HCT116 (cell line): ENCODE data around the gene BRMS1. TPM values are rescaled to one million over a fixed set of nuclear protein-coding genes. Genes with fewer than 3 reads are reported as not detected.

Experiments used
- ATAC-seq: fragments of 200-7000 bp; cut with Tn5 transposase; 2 replicates; pipeline ENCODE4 v1.9.1; 2020; ENCODE audit warnings: mild to moderate bottlenecking, moderate library complexity
- BruUV-seq: library from RNA; stranded (reverse); fragments of 400-500 nt; replicated peaks from 2 replicates; lab custom pipeline; 2021; lab: Mats Ljungman, UMichigan
- CTCF ChIA-PET: fragments of 300-600 bp; sonication (Branson Sonifier 250); formaldehyde crosslinking; loops from one replicate; lab custom pipeline; 2021; ENCODE audit warnings: antibody characterized with exemption; lab: Charles Lee
- POLR2A ChIA-PET: fragments of 300-600, 350-600 bp; sonication (Branson Sonifier 250); formaldehyde crosslinking; loops from one replicate; lab custom pipeline; 2021; ENCODE audit warnings: antibody characterized with exemption; lab: Charles Lee
- RAD21 ChIA-PET, 2 experiments: fragments of 300-600 bp; sonication (Branson Sonifier 250); formaldehyde crosslinking; loops; one replicate each; lab custom pipeline; 2023; ENCODE audit warnings: low total read pairs in 2 of 2; ENCODE audit not compliant: uncharacterized antibody in 2 of 2, unreplicated experiment in 2 of 2, low non-redundant PET in 1 of 2; lab: Charles Lee
- DNase-seq: peaks from one replicate; pipeline ENCODE4 v3.0.0-alpha.2; 2010; ENCODE audit warnings: low read depth, low spot score
- H2AFZ ChIP-seq: fragments of 200-600 bp; shearing (Covaris generic), sonication (generic); 2 replicates; pipeline ENCODE4 v1.6.1; 2017; ENCODE audit warnings: low read depth, mixed run types, mixed read lengths, antibody characterized with exemption, low read length; ENCODE audit not compliant: poor library complexity, severe bottlenecking
- H3K27ac ChIP-seq: 2 replicates; pipeline ENCODE4 v1.5.1; 2012; ENCODE audit warnings: low read depth, low read length
- H3K27me3 ChIP-seq: fragments of 200-600 bp; sonication (generic); 2 replicates; pipeline ENCODE4 v1.6.1; 2016; ENCODE audit warnings: mixed run types, low read length, mixed read lengths; ENCODE audit not compliant: insufficient read depth
- H3K36me3 ChIP-seq, 2 experiments: fragments of 200-500 bp in 1 of 2; fragments of 200-600 bp in 1 of 2; sonication (Bioruptor generic) in 1 of 2; sonication (generic) in 1 of 2; 2 replicates each; pipeline versions ENCODE4 v1.5.1 to v1.6.1; 2014 to 2016; ENCODE audit warnings: low read length in 2 of 2, inconsistent platforms in 1 of 2, mixed read lengths in 1 of 2, mixed run types in 1 of 2; ENCODE audit not compliant: insufficient read depth in 2 of 2, control insufficient read depth in 1 of 2
- H3K4me1 ChIP-seq, 2 experiments: fragments of 200-600 bp in 1 of 2; sonication (generic) in 1 of 2; 2 replicates each; pipeline versions ENCODE4 v1.5.1 to v1.6.1; 2012 to 2017; ENCODE audit warnings: low read length in 2 of 2, inconsistent platforms in 1 of 2, mild to moderate bottlenecking in 1 of 2, mixed read lengths in 1 of 2, mixed run types in 1 of 2, moderate library complexity in 1 of 2; ENCODE audit not compliant: insufficient read depth in 2 of 2, control insufficient read depth in 1 of 2
- H3K4me2 ChIP-seq: fragments of 200-600 bp; sonication (generic); 2 replicates; pipeline ENCODE4 v1.6.1; 2017; ENCODE audit warnings: mixed run types, low read length, mixed read lengths
- H3K4me3 ChIP-seq, 2 experiments: fragments of 200-600 bp in 1 of 2; sonication (generic) in 1 of 2; replicated peaks in 1 of 2; 2 replicates each; pipeline ENCODE4 v1.5.1; 2011 to 2016; ENCODE audit warnings: low read length in 2 of 2, control low read depth in 1 of 2, low read depth in 1 of 2, mild to moderate bottlenecking in 1 of 2, mixed read lengths in 1 of 2, mixed run types in 1 of 2
- H3K79me2 ChIP-seq: fragments of 200-600 bp; sonication (generic); 2 replicates; pipeline ENCODE4 v1.6.1; 2017; ENCODE audit warnings: mild to moderate bottlenecking, mixed run types, low read length, moderate library complexity, mixed read lengths; ENCODE audit not compliant: insufficient read depth
- H3K9ac ChIP-seq: fragments of 200-600 bp; sonication (generic); 2 replicates; pipeline ENCODE4 v1.6.1; 2016; ENCODE audit warnings: low read length, mixed read lengths
- H3K9me2 ChIP-seq: fragments of 200-600 bp; sonication (generic), shearing (Covaris generic); 2 replicates; pipeline ENCODE4 v1.6.1; 2017; ENCODE audit warnings: mixed run types, mild to moderate bottlenecking, moderate library complexity; ENCODE audit not compliant: insufficient read depth
- H3K9me3 ChIP-seq, 2 experiments: fragments of 200-500 bp in 1 of 2; fragments of 200-600 bp in 1 of 2; sonication (Bioruptor generic) in 1 of 2; sonication (generic) in 1 of 2; 2 replicates each; pipeline ENCODE4 v1.6.1; 2014 to 2017; ENCODE audit warnings: low read length in 2 of 2, mixed read lengths in 2 of 2, inconsistent platforms in 1 of 2, low read depth in 1 of 2, mild to moderate bottlenecking in 1 of 2, mixed run types in 1 of 2, moderate library complexity in 1 of 2; ENCODE audit not compliant: control insufficient read depth in 1 of 2, insufficient read depth in 1 of 2
- H4K20me1 ChIP-seq: fragments of 200-600 bp; sonication (generic), shearing (Covaris generic); 2 replicates; pipeline ENCODE4 v1.6.1; 2017; ENCODE audit warnings: mixed run types, mild to moderate bottlenecking, moderate library complexity; ENCODE audit not compliant: insufficient read depth
- CBX3 ChIP-seq: IDR thresholded peaks from 2 replicates; pipeline ENCODE4 v1.6.1; 2012; ENCODE audit warnings: low read depth
- EZH2 ChIP-seq: fragments of 200-600 bp; sonication (generic); IDR thresholded peaks from 2 replicates; pipeline ENCODE4 v1.6.1; 2017; ENCODE audit warnings: antibody characterized with exemption, mixed run types
- EZH2phosphoT487 ChIP-seq: fragments of 200-600 bp; IDR thresholded peaks from 2 replicates; pipeline ENCODE4 v1.6.1; 2018; ENCODE audit warnings: antibody characterized with exemption, borderline replicate concordance
- FOSL1 ChIP-seq: IDR thresholded peaks from 2 replicates; pipeline ENCODE4 v1.6.1; 2012; ENCODE audit warnings: low read depth
- JUND ChIP-seq: IDR thresholded peaks from 2 replicates; pipeline ENCODE4 v1.6.1; 2012
- POLR2A ChIP-seq: IDR thresholded peaks from 2 replicates; pipeline ENCODE4 v1.7.0; 2011; ENCODE audit warnings: borderline replicate concordance; ENCODE audit not compliant: insufficient read depth, insufficient read length; ENCODE audit errors: extremely low read depth
- SIN3A ChIP-seq: IDR thresholded peaks from 2 replicates; pipeline ENCODE4 v1.6.1; 2012; ENCODE audit warnings: low read depth
- YY1 ChIP-seq: IDR thresholded peaks from 2 replicates; pipeline ENCODE4 v1.6.1; 2011; ENCODE audit warnings: low read length, low read depth, moderate library complexity, mild to moderate bottlenecking; ENCODE audit not compliant: insufficient replicate concordance; ENCODE audit errors: extremely low read depth
- ZFX ChIP-seq: fragments of 450-650 bp; IDR thresholded peaks from 2 replicates; pipeline ENCODE4 v1.6.1; 2017
- ZNF274 ChIP-seq: fragments of 200-500 bp; sonication (Bioruptor generic); IDR thresholded peaks from 2 replicates; pipeline ENCODE4 v1.6.1; 2014; ENCODE audit warnings: mild to moderate bottlenecking, low read depth, low read length, inconsistent platforms
- intact Hi-C: fragments of 100-400 bp; cut with micrococcal nuclease; formaldehyde crosslinking; loops from 2 replicates; pipeline ENCODE4 v1.10.0; 2022
- total RNA-seq: library from RNA; stranded (reverse); gene quantifications from one replicate; pipeline ENCODE4 v1.2.1, GENCODE V29; 2021; ENCODE audit not compliant: unreplicated experiment
- TF ChIP-seq, protein P1 (sequence below): IDR thresholded peaks from 2 replicates; pipeline ENCODE4 v1.6.1; 2012; ENCODE audit warnings: low read depth
- TF ChIP-seq, protein P2 (sequence below): IDR thresholded peaks from 2 replicates; pipeline ENCODE4 v1.6.1; 2011; ENCODE audit warnings: mild to moderate bottlenecking, low read length, moderate library complexity; ENCODE audit not compliant: insufficient replicate concordance; ENCODE audit errors: extremely low read depth
- TF ChIP-seq, protein P3 (sequence below), 3 experiments: fragments of 200-600 bp in 1 of 3; sonication (generic) in 1 of 3; IDR thresholded peaks in 2 of 3; conservative IDR thresholded peaks in 1 of 3; 2 replicates each; pipeline ENCODE4 v1.5.1; 2012 to 2017; ENCODE audit warnings: low read depth in 2 of 3, low read length in 2 of 3, antibody characterized with exemption in 1 of 3, borderline replicate concordance in 1 of 3, control low read depth in 1 of 3, mild to moderate bottlenecking in 1 of 3, mixed read lengths in 1 of 3, mixed run types in 1 of 3, moderate library complexity in 1 of 3; ENCODE audit not compliant: insufficient read depth in 1 of 3

BRMS1 gene
- total RNA-seq, 1 experiment from 2014 or later = 42.1 TPM

DNA sequence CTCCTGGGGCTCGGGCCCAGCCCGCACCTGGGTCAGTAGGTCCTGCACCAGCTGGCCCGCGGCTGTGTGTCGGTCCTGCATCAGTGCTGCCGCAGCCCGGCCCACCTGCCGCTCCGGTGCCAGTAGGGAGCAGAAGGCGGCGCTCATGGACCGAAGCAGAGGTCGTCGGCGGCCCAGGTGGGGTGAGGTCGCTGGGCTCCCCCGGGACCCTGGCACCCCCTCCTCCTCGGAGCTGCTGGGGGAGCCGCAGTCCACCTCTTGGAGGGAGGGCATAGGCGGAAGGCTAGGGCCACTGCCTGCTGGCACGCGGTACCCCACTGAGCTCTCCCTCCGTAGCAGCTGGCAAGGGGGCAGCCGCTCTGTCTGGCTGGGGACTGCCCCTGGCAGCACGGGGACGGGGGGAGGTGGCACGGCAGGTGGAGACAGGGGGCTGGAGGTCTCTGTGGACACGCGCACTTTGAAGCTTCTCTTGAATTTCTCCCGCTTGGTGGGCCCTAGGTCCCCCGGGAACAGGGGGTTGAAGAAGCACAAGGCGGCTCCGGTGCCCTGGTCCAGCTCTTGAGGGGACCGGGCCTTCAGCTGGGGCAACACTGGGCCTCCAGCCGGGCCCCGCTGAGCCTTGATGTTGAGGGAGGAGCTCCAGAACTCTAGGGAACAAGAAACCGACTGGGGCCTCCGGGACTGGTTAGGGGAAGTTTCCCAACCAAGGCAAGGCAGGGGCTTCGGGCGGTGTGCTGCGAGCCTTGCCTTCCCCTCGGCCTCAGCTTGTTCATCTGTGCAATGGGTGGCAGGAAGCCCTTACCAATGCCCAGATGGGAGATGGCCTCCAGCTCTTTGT lies 10.1 kb downstream of the BRMS1 start:
- intact Hi-C loops = no loop called here
- Histone ChIP-seq H2AFZ (no peak overlapping the region), H3K79me2 (peaks cover 16% of the 10 kb centered on the region; the same call in 1 of the 2 replicates), H4K20me1 (no peaks in the 10 kb centered on the region), H3K27me3 (no peaks in the 10 kb centered on the region), H3K9me3 (no peaks in the 10 kb centered on the region), H3K36me3 (peaks cover 3 to 16% of the 10 kb centered on the region in 2 experiments; a peak in 3 of 4 replicates), H3K27ac (peak overlapping the region; percentile 89), H3K4me3 (peak overlapping the region; percentile 70 to 77), H3K9ac (peak overlapping the region; percentile 95), H3K4me1 (peaks cover 16 to 42% of the 10 kb centered on the region in 2 experiments), H3K9me2 (no peaks in the 10 kb centered on the region), H3K4me2 (peak overlapping the region; percentile 95)
- TF ChIP-seq SIN3A (no peak), EZH2phosphoT487 (no peak), CBX3 (no peak), JUND (no peak), ZNF274 (no peak), EZH2 (no peak), FOSL1 (no peak), ZFX (no peak), POLR2A (no peak), YY1 (no peak)
- TF ChIP-seq, protein P1, sequence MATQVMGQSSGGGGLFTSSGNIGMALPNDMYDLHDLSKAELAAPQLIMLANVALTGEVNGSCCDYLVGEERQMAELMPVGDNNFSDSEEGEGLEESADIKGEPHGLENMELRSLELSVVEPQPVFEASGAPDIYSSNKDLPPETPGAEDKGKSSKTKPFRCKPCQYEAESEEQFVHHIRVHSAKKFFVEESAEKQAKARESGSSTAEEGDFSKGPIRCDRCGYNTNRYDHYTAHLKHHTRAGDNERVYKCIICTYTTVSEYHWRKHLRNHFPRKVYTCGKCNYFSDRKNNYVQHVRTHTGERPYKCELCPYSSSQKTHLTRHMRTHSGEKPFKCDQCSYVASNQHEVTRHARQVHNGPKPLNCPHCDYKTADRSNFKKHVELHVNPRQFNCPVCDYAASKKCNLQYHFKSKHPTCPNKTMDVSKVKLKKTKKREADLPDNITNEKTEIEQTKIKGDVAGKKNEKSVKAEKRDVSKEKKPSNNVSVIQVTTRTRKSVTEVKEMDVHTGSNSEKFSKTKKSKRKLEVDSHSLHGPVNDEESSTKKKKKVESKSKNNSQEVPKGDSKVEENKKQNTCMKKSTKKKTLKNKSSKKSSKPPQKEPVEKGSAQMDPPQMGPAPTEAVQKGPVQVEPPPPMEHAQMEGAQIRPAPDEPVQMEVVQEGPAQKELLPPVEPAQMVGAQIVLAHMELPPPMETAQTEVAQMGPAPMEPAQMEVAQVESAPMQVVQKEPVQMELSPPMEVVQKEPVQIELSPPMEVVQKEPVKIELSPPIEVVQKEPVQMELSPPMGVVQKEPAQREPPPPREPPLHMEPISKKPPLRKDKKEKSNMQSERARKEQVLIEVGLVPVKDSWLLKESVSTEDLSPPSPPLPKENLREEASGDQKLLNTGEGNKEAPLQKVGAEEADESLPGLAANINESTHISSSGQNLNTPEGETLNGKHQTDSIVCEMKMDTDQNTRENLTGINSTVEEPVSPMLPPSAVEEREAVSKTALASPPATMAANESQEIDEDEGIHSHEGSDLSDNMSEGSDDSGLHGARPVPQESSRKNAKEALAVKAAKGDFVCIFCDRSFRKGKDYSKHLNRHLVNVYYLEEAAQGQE = no peak
- TF ChIP-seq, protein P2, sequence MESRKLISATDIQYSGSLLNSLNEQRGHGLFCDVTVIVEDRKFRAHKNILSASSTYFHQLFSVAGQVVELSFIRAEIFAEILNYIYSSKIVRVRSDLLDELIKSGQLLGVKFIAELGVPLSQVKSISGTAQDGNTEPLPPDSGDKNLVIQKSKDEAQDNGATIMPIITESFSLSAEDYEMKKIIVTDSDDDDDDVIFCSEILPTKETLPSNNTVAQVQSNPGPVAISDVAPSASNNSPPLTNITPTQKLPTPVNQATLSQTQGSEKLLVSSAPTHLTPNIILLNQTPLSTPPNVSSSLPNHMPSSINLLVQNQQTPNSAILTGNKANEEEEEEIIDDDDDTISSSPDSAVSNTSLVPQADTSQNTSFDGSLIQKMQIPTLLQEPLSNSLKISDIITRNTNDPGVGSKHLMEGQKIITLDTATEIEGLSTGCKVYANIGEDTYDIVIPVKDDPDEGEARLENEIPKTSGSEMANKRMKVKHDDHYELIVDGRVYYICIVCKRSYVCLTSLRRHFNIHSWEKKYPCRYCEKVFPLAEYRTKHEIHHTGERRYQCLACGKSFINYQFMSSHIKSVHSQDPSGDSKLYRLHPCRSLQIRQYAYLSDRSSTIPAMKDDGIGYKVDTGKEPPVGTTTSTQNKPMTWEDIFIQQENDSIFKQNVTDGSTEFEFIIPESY = no peak
- TF ChIP-seq, protein P3, sequence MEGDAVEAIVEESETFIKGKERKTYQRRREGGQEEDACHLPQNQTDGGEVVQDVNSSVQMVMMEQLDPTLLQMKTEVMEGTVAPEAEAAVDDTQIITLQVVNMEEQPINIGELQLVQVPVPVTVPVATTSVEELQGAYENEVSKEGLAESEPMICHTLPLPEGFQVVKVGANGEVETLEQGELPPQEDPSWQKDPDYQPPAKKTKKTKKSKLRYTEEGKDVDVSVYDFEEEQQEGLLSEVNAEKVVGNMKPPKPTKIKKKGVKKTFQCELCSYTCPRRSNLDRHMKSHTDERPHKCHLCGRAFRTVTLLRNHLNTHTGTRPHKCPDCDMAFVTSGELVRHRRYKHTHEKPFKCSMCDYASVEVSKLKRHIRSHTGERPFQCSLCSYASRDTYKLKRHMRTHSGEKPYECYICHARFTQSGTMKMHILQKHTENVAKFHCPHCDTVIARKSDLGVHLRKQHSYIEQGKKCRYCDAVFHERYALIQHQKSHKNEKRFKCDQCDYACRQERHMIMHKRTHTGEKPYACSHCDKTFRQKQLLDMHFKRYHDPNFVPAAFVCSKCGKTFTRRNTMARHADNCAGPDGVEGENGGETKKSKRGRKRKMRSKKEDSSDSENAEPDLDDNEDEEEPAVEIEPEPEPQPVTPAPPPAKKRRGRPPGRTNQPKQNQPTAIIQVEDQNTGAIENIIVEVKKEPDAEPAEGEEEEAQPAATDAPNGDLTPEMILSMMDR (IDR thresholded peaks at IDR 0.05 in 2 of 3, conservative IDR thresholded peaks at IDR 0.05 in 1 of 3; ENCODE audit: borderline replicate concordance in 1 of 3, insufficient read depth in 1 of 3, low read depth in 2 of 3, low read length in 2 of 3) = no peak
- ChIA-PET CTCF (interaction anchor here (1.7 to 2.6 kb wide), 2 partner anchors 23 to 54 kb away, joined by 6 to 19 read pairs; no protein-coding TSS in a partner anchor), POLR2A (interaction anchor here (0.8 to 2.3 kb wide), 3 partner anchors 10 to 145 kb away, joined by 3 to 16 read pairs (median 7); partner anchors contain the start of genes BRMS1 and DPP3), RAD21 (interaction anchor here (2.0 to 2.2 kb wide), 2 partner anchors 23 kb away, joined by 12 to 17 read pairs; no protein-coding TSS in a partner anchor)
- DNase-seq = no peak
- no peak for ATAC-seq
- no TSS peak for BruUV-seq
